Subcutaneous adipose tissue (tissue), 4 donors: Measurements from ENCODE around the gene TMEM88. TPM values are rescaled to one million over a fixed set of nuclear protein-coding genes. Genes with fewer than 3 reads are reported as not detected.

ENCODE experiments used
- total RNA-seq, 4 donors: library from RNA; depleted of rRNA; stranded (reverse); fragments of >200 nt; gene quantifications; one replicate each; pipeline ENCODE4 v1.1.0, GENCODE V29; 2016
- TF ChIP-seq, protein P1 (sequence below): fragments of 450-650 bp; IDR thresholded peaks from one replicate; pipeline ENCODE4 v1.5.1; 2016; ENCODE audit warnings: low read depth, mild to moderate bottlenecking, control low read depth, antibody characterized with exemption, moderate library complexity

The TMEM88 gene
- total RNA-seq, 4 donors from 2014 or later, result 1.0 to 16.0 (median 10.8) TPM

DNA sequence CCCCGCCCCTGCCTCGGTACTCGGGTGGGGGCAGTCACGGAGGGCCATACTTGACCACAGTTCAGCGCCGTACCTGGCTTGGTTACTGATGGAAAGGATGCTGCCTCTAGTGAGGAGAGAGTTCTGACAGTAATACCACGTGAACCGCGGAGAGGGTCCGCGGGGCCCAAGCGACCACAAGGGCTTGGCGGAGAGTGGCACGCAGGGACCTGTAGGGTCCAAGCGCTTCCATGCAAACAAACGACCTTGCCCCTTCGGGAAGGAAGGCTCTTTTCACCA is 11.7 kb upstream of the TMEM88 start:
- TF ChIP-seq, protein P1, sequence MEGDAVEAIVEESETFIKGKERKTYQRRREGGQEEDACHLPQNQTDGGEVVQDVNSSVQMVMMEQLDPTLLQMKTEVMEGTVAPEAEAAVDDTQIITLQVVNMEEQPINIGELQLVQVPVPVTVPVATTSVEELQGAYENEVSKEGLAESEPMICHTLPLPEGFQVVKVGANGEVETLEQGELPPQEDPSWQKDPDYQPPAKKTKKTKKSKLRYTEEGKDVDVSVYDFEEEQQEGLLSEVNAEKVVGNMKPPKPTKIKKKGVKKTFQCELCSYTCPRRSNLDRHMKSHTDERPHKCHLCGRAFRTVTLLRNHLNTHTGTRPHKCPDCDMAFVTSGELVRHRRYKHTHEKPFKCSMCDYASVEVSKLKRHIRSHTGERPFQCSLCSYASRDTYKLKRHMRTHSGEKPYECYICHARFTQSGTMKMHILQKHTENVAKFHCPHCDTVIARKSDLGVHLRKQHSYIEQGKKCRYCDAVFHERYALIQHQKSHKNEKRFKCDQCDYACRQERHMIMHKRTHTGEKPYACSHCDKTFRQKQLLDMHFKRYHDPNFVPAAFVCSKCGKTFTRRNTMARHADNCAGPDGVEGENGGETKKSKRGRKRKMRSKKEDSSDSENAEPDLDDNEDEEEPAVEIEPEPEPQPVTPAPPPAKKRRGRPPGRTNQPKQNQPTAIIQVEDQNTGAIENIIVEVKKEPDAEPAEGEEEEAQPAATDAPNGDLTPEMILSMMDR, result no peak

GRCh38 chr17:7843536-7844291 is 11.2 kb upstream of the TMEM88 start:
- TF ChIP-seq, protein P1, result no peak

- TF ChIP-seq, protein P1, result no peak
Observed at GRCh38 chr17:7844292-7845154, 10.3 kb upstream of the TMEM88 start.

DNA sequence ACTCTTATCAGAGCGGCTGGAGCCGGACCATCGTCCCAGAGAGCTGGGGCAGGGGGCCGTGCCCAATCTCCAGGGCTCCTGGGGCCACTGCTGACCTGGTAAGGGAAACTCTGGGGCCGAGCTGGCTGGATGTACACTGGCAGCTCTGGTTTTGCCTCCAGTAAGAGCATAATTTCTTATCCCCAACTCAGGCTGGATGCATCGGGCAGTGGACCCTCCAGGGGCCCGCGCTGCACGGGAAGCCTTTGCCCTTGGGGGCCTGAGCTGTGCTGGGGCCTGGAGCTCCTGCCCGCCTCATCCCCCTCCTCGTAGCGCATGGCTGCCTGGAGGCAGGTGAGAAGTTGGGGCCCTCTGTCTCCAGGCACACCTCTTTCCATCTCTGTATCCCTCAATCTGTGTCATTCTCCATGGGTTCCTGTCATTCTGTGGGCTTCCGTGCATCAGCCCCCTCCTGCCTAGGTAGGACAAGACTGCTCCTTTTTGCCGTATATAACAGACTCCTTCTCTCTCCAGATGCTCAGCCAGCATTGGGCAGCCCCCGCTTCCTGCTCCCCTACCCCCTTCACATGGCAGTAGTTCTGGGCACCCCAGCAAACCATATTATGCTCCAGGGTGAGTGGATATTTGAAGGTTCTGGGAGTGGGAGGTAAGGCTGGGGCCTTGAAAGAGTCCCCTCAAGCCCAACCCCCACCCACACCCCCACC is 9.4 kb upstream of the TMEM88 start:
- TF ChIP-seq, protein P1, result no peak

DNA sequence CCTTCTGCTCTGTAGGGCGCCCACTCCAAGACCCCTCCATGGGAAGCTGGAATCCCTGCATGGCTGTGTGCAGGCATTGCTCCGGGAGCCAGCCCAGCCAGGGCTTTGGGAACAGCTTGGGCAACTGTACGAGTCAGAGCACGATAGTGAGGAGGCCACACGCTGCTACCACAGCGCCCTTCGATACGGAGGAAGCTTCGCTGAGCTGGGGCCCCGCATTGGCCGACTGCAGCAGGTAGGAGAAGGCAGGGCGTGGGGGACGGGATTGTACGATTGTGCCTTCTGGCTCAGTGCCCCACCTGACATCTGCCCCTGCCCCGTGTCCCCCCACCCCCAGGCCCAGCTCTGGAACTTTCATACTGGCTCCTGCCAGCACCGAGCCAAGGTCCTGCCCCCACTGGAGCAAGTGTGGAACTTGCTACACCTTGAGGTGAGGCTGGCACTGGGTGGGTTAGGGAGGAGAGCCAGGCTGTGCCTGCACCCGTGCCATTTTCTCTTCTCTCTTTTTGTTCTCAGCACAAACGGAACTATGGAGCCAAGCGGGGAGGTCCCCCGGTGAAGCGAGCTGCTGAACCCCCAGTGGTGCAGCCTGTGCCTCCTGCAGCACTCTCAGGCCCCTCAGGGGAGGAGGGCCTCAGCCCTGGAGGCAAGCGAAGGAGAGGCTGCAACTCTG is 8.7 kb upstream of the TMEM88 start:
- TF ChIP-seq, protein P1, result no peak

DNA sequence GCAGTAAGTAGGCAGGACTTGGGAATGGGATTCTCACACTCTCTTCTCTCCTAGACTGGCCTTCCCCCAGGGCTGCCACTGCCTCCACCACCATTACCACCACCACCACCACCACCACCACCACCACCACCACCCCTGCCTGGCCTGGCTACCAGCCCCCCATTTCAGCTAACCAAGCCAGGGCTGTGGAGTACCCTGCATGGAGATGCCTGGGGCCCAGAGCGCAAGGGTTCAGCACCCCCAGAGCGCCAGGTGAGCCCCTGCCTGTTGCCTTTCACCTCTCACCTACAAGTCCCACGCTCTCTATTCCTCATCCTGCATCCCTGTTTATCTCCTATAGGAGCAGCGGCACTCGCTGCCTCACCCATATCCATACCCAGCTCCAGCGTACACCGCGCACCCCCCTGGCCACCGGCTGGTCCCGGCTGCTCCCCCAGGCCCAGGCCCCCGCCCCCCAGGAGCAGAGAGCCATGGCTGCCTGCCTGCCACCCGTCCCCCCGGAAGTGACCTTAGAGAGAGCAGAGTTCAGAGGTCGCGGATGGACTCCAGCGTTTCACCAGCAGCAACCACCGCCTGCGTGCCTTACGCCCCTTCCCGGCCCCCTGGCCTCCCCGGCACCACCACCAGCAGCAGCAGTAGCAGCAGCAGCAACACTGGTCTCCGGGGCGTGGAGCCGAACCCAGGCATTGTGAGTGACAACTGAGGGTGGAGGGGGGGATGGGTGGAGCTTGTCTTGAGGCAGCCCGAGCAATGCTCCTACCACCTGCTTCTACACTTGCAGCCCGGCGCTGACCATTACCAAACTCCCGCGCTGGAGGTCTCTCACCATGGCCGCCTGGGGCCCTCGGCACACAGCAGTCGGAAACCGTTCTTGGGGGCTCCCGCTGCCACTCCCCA is 7.9 kb upstream of the TMEM88 start:
- TF ChIP-seq, protein P1, result no peak
